ENCODE results near the gene THAP4. TPM values are rescaled to one million over a fixed set of nuclear protein-coding genes. Genes with fewer than 3 reads are reported as not detected.

THAP4 gene
- total RNA-seq, 3 donors from 2014 or later (not counting 1 experiment from before 2014, with no cell fraction given) = 19.8 to 29.2 (median 27.8) TPM

GRCh38 chr2:241670333-241671110, 33.6 kb upstream of the THAP4 start:
- Mint-ChIP-seq H3K27ac (no peak overlapping the region), H3K4me1 (peaks cover 7 to 10% of the 10 kb centered on the region in 2 donors), H3K27me3 (ENCODE audit: low read depth in 2 of 2) (no peaks in the 10 kb centered on the region), H3K36me3 (no peaks in the 10 kb centered on the region), H3K9me3 (no peaks in the 10 kb centered on the region), H3K4me3 (no peak overlapping the region)
- ATAC-seq (no peak), DNase-seq (no peak)
- no peak for TF ChIP-seq CTCF (IDR thresholded peaks at IDR 0.05)
- peaks cover 12% of the 10 kb centered on the region for H3K4me1 ChIP-seq (ENCODE audit: control insufficient read depth, insufficient read depth, low read length)
- no peak overlapping the region for H3K27ac ChIP-seq (ENCODE audit: low read length)
- H3K36me3 ChIP-seq (ENCODE audit: control insufficient read depth, insufficient read depth, low read length) = peaks cover 40% of the 10 kb centered on the region
- WGBS (ENCODE audit: insufficient coverage) = 93% methylated on average over 31 of the region's 31 CpGs
- intact Hi-C loops (cut with micrococcal nuclease) = no loop called here
- no peak overlapping the region for H3K4me3 ChIP-seq (ENCODE audit: low read length)
- no peaks in the 10 kb centered on the region for H3K9me3 ChIP-seq (ENCODE audit: control insufficient read depth, insufficient read depth, low read length)
- H3K27me3 ChIP-seq (ENCODE audit: control insufficient read depth, insufficient read depth, low read length) = no peaks in the 10 kb centered on the region

GRCh38 chr2:241668839-241669238, 31.9 kb upstream of the THAP4 start:
- no peak overlapping the region for H3K4me3 ChIP-seq (ENCODE audit: low read length)
- no peak overlapping the region for H3K27ac ChIP-seq (ENCODE audit: low read length)
- Mint-ChIP-seq H3K4me3 (no peak overlapping the region), H3K27me3 (ENCODE audit: low read depth in 2 of 2) (no peaks in the 10 kb centered on the region), H3K27ac (no peak overlapping the region), H3K9me3 (no peaks in the 10 kb centered on the region), H3K36me3 (no peaks in the 10 kb centered on the region), H3K4me1 (peaks cover 11 to 14% of the 10 kb centered on the region in 2 donors)
- H3K9me3 ChIP-seq (ENCODE audit: control insufficient read depth, insufficient read depth, low read length) = no peaks in the 10 kb centered on the region
- peaks cover 40% of the 10 kb centered on the region for H3K36me3 ChIP-seq (ENCODE audit: control insufficient read depth, insufficient read depth, low read length)
- DNase-seq (no peak), ATAC-seq (no peak)
- 96% methylated on average over 11 of the region's 12 CpGs for WGBS (ENCODE audit: insufficient coverage)
- TF ChIP-seq CTCF (IDR thresholded peaks at IDR 0.05) = no peak
- H3K27me3 ChIP-seq (ENCODE audit: control insufficient read depth, insufficient read depth, low read length) = no peaks in the 10 kb centered on the region
- H3K4me1 ChIP-seq (ENCODE audit: control insufficient read depth, insufficient read depth, low read length) = peaks cover 17% of the 10 kb centered on the region
- intact Hi-C loops (cut with micrococcal nuclease) = no loop called here

- peaks cover 40% of the 10 kb centered on the region for H3K36me3 ChIP-seq (ENCODE audit: control insufficient read depth, insufficient read depth, low read length)
- no peaks in the 10 kb centered on the region for H3K9me3 ChIP-seq (ENCODE audit: control insufficient read depth, insufficient read depth, low read length)
- WGBS (ENCODE audit: insufficient coverage) = 98% methylated on average over 17 of the region's 21 CpGs
- no peak for ATAC-seq
- TF ChIP-seq CTCF (IDR thresholded peaks at IDR 0.05) = no peak
- H3K4me1 ChIP-seq (ENCODE audit: control insufficient read depth, insufficient read depth, low read length) = peaks cover 15% of the 10 kb centered on the region
- Mint-ChIP-seq H3K36me3 (no peaks in the 10 kb centered on the region), H3K27me3 (ENCODE audit: low read depth in 2 of 2) (no peaks in the 10 kb centered on the region), H3K4me1 (peaks cover 7 to 9% of the 10 kb centered on the region in 2 donors), H3K9me3 (no peaks in the 10 kb centered on the region), H3K4me3 (no peak overlapping the region), H3K27ac (no peak overlapping the region)
- intact Hi-C loops (cut with micrococcal nuclease) = no loop called here
- no peaks in the 10 kb centered on the region for H3K27me3 ChIP-seq (ENCODE audit: control insufficient read depth, insufficient read depth, low read length)
- no peak overlapping the region for H3K4me3 ChIP-seq (ENCODE audit: low read length)
- DNase-seq = no peak
- H3K27ac ChIP-seq (ENCODE audit: low read length) = no peak overlapping the region
Observed at GRCh38 chr2:241668354-241668753, 31.4 kb upstream of the THAP4 start.
